Ramos (cell line): ENCODE measurements around the gene PIF1.

Experiments used
- in situ Hi-C: fragments of 300-500 bp; cut with MboI; formaldehyde crosslinking; loops from one replicate; pipeline ENCODE4 v1.14.3; 2022; ENCODE audit warnings: low sequenced_read_pairs; ENCODE audit not compliant: unreplicated experiment

The PIF1 gene

DNA sequence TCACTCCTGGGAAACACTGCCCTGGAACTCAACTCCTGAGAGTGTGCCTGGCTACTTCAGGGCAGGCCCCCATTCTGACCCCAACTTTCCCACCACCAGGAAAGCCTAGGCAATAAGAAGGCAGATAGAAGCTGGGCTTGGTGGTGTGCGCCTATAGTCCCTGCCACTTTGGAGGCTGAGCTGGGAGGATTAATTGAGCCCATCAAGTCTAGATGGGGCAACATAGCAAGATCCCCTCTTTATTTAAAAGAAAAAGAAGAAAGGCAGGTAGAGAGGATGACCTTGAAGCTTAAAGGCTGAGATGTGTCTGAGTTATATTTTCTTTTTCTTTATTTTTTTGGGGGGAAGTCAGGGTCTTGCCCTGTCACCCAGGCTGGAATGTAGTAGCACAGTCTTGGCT is 45.8 kb downstream of the PIF1 start:
- in situ Hi-C loops: no loop called here

- in situ Hi-C loops: no loop called here
These were observed 46.4 kb downstream of the PIF1 start for GRCh38 chr15:64779024-64779423.

DNA sequence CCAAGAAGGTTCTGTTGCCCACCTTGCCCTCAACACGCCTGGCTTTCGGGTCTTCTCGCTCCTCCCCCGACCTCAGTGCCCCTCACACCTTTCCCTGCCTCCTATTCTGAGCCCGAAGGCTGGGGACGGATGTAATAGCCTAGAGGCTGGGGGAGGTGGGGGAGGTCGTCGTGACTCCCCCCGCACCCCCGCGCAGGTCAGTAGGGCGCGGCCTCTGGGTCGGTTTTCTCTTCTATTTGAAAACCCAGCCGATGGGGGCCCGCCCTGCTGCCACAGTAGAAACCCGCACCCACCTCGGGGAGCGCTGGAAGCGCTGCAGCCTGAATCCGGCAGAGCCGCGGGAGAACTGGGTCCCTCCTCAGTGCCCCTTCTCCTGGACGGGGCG is 49.1 kb downstream of the PIF1 start:
- in situ Hi-C loops: no loop called here

- in situ Hi-C loops: no loop called here
These were observed 49.7 kb downstream of the PIF1 start, which contains the start of gene RBPMS2 for GRCh38 chr15:64775551-64776401. Gene RBPMS2 (minus strand): TSS chr15:64775589. CDS start chr15:64775319, 270 bp downstream.

DNA sequence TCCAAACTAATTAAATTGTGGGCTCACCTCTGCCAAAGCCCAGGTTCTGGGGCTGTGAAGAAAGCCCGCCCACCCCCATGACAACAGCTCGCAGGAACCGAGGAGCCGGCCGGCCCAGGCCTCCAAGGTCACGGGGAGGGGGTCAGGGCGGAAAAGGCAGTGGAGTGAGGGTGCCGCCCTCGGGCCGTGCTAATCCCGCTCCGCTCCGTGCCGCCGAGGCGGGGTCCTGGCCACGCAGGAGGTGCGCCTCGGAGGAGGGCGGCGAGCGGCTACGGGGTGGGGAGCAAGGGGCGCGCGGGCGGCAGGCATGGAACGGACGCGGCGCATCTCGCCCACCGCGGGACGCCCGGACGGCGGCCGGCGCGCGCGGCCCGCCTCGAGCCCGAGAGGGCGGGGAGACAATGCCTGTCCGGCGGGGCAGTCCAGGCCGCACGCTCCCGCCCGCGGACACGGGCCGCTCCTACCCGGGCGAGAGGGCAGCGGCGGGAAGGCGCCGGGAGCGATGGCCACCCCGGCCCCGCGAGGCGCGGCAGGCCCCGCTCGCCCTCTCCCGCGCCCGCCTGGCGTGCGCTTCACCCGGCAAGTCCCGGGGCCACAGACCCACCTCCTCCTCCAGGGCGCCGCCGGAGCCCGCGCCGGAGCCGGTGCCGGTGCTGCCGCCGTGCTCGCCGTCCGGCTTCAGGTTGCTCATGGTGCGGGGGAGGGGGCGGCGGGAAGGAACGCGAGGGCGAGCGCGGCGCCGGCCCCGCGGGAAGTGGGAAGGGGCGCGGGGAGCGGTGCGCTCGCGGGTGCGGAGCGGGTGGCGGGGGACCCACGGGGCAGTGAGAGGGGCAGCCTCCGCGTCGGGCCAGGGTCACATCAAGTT is 50.6 kb downstream of the PIF1 start:
- in situ Hi-C loops: no loop called here

GRCh38 chr15:64774037-64774628 is 51.3 kb downstream of the PIF1 start:
- in situ Hi-C loops: no loop called here

DNA sequence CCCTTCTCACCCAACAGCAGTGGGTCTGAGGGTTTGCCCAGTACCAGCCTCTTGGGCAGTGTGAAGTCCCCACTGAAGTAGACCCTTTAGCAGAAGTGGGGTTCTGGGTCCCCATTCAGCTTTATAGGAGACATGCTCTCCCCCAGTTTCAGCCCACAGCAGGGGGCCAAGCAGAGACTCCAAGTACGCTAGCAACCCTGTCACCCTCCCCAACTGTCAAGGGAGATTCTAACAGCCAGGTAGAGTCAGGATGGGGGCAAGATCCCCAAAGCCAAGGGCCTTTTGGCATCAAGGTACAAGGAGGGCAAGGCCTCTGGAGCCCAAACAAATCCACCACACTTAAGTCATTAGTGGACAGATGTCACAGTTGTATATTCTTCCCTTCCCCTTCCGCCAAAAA is 51.8 kb downstream of the PIF1 start:
- in situ Hi-C loops: no loop called here

- in situ Hi-C loops: no loop called here
These were observed 52.5 kb downstream of the PIF1 start for GRCh38 chr15:64772964-64773363.

- in situ Hi-C loops: no loop called here
These were observed 53.0 kb downstream of the PIF1 start for GRCh38 chr15:64772488-64772887.

DNA sequence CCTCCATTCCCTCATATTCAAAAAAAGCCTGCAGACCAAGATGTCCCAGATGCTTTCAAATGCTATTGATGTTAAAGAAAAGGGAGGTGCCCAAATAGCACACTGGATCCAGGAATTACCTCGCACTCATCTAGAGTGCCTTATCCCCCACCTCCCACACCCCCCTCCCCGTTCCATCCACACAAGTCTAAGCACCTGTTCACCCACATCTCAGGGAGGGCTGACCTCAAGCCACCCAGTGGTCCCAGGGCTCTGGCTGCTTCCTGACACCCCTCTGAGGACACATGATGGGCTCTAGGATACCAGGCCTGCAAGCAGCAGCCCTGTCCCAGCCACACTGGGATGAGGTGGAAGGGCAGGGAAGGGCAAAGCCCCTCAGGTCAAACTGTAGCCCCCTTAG is 54.8 kb downstream of the PIF1 start:
- in situ Hi-C loops: no loop called here

DNA sequence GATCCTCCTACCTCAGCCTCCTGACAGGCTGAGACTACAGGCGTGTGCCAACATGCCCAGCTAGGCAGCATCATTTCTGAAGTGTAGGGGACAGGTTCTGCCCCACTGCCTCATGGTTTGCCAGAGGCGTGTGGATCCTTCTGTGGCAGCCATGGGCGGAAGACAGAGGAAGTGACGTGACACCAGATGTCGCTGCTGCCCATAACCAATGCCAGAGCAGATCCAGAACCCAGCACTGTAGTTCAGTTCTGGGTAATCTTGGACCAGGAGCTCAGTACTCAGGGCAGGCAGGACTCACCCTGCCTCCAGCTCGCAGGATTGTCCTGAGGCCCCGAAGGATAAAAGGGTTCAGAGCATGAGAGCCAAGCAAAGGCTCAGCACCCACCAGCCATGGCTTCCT is 58.2 kb downstream of the PIF1 start:
- in situ Hi-C loops: no loop called here

GRCh38 chr15:64766058-64766457 is 59.4 kb downstream of the PIF1 start:
- in situ Hi-C loops: no loop called here
